ENCODE measurements around the gene CACNB4. TPM values are rescaled to one million over a fixed set of nuclear protein-coding genes. Genes with fewer than 3 reads are reported as not detected.
"Not testable (repeated sequence)": the region's sequence is repeated elsewhere in the genome, so short reads cannot be mapped to it uniquely, and the experiment has no call there.

CACNB4 gene
- total and polyA plus RNA-seq, 4 donors, result 13.8 to 62.9 (median 23.6) TPM

GRCh38 chr2:151887164-151887563, 211.7 kb downstream of the CACNB4 start:
- Histone ChIP-seq H3K9me3 (ENCODE audit: control insufficient read depth, insufficient read depth, low read length) (no peaks in the 10 kb centered on the region), H3K36me3 (ENCODE audit: control insufficient read depth, insufficient read depth, low read length) (peaks cover 4% of the 10 kb centered on the region), H3K4me1 (ENCODE audit: control insufficient read depth, insufficient read depth, low read length) (no peaks in the 10 kb centered on the region), H3K4me3 (ENCODE audit: low read depth, low read length) (no peak overlapping the region), H3K27me3 (ENCODE audit: control insufficient read depth, insufficient read depth, low read length) (no peaks in the 10 kb centered on the region), H3K27ac (ENCODE audit: low read depth, low read length) (no peak overlapping the region)
- 80% methylated on average over 2 of the region's 2 CpGs for WGBS (ENCODE audit: insufficient coverage)
- DNase-seq (ENCODE audit: low read depth in 4 of 6, low spot score in 6 of 6), result no peak

- Histone ChIP-seq H3K4me1 (ENCODE audit: control insufficient read depth, insufficient read depth, low read length) (no peaks in the 10 kb centered on the region), H3K4me3 (ENCODE audit: low read depth, low read length) (no peak overlapping the region), H3K36me3 (ENCODE audit: control insufficient read depth, insufficient read depth, low read length) (peaks cover 12% of the 10 kb centered on the region), H3K9me3 (ENCODE audit: control insufficient read depth, insufficient read depth, low read length) (no peaks in the 10 kb centered on the region), H3K27me3 (ENCODE audit: control insufficient read depth, insufficient read depth, low read length) (no peaks in the 10 kb centered on the region), H3K27ac (ENCODE audit: low read depth, low read length) (no peak overlapping the region)
- DNase-seq (ENCODE audit: low read depth in 4 of 6, low spot score in 6 of 6), result peak in 1 of 6 donors; percentile 17
- WGBS (ENCODE audit: insufficient coverage), result 100% methylated on average over 1 of the region's 1 CpG
Measured at GRCh38 chr2:151886241-151886640, 212.6 kb downstream of the CACNB4 start.

- 75% methylated on average over 6 of the region's 10 CpGs for WGBS (ENCODE audit: insufficient coverage)
- Histone ChIP-seq H3K27ac (ENCODE audit: low read depth, low read length) (no peak overlapping the region), H3K36me3 (ENCODE audit: control insufficient read depth, insufficient read depth, low read length) (peaks cover 14% of the 10 kb centered on the region), H3K27me3 (ENCODE audit: control insufficient read depth, insufficient read depth, low read length) (no peaks in the 10 kb centered on the region), H3K4me3 (ENCODE audit: low read depth, low read length) (no peak overlapping the region), H3K9me3 (ENCODE audit: control insufficient read depth, insufficient read depth, low read length) (no peaks in the 10 kb centered on the region), H3K4me1 (ENCODE audit: control insufficient read depth, insufficient read depth, low read length) (no peaks in the 10 kb centered on the region)
- DNase-seq (ENCODE audit: low read depth in 4 of 6, low spot score in 6 of 6), result peak in 2 of 6 donors; percentile 22
Measured at GRCh38 chr2:151882786-151883445, 215.9 kb downstream of the CACNB4 start.

GRCh38 chr2:151881342-151881741, 217.5 kb downstream of the CACNB4 start:
- H3K36me3 ChIP-seq (ENCODE audit: control insufficient read depth, insufficient read depth, low read length), result peaks cover 14% of the 10 kb centered on the region
- H3K9me3 ChIP-seq (ENCODE audit: control insufficient read depth, insufficient read depth, low read length), result no peaks in the 10 kb centered on the region
- no peak for DNase-seq (ENCODE audit: low read depth in 4 of 6, low spot score in 6 of 6)
- H3K27me3 ChIP-seq (ENCODE audit: control insufficient read depth, insufficient read depth, low read length), result no peaks in the 10 kb centered on the region
- H3K4me3 ChIP-seq (ENCODE audit: low read depth, low read length), result no peak overlapping the region
- 100% methylated on average over 6 of the region's 7 CpGs for WGBS (ENCODE audit: insufficient coverage)
- H3K4me1 ChIP-seq (ENCODE audit: control insufficient read depth, insufficient read depth, low read length), result no peaks in the 10 kb centered on the region
- no peak overlapping the region for H3K27ac ChIP-seq (ENCODE audit: low read depth, low read length)

GRCh38 chr2:151880586-151880985, 218.3 kb downstream of the CACNB4 start:
- Histone ChIP-seq H3K4me1 (ENCODE audit: control insufficient read depth, insufficient read depth, low read length) (no peaks in the 10 kb centered on the region), H3K4me3 (ENCODE audit: low read depth, low read length) (no peak overlapping the region), H3K27ac (ENCODE audit: low read depth, low read length) (no peak overlapping the region), H3K27me3 (ENCODE audit: control insufficient read depth, insufficient read depth, low read length) (no peaks in the 10 kb centered on the region), H3K36me3 (ENCODE audit: control insufficient read depth, insufficient read depth, low read length) (peaks cover 17% of the 10 kb centered on the region), H3K9me3 (ENCODE audit: control insufficient read depth, insufficient read depth, low read length) (no peaks in the 10 kb centered on the region)
- no peak for DNase-seq (ENCODE audit: low read depth in 4 of 6, low spot score in 6 of 6)
- 81% methylated on average over 4 of the region's 4 CpGs for WGBS (ENCODE audit: insufficient coverage)

- H3K9me3 ChIP-seq (ENCODE audit: control insufficient read depth, insufficient read depth, low read length), result no peaks in the 10 kb centered on the region
- no peak overlapping the region for H3K27ac ChIP-seq (ENCODE audit: low read depth, low read length)
- H3K4me3 ChIP-seq (ENCODE audit: low read depth, low read length), result no peak overlapping the region
- peaks cover 17% of the 10 kb centered on the region for H3K36me3 ChIP-seq (ENCODE audit: control insufficient read depth, insufficient read depth, low read length)
- 43% methylated on average over 1 of the region's 2 CpGs for WGBS (ENCODE audit: insufficient coverage)
- peak in 1 of 6 donors; percentile 21 for DNase-seq (ENCODE audit: low read depth in 4 of 6, low spot score in 6 of 6)
- H3K27me3 ChIP-seq (ENCODE audit: control insufficient read depth, insufficient read depth, low read length), result no peaks in the 10 kb centered on the region
- H3K4me1 ChIP-seq (ENCODE audit: control insufficient read depth, insufficient read depth, low read length), result no peaks in the 10 kb centered on the region
Measured at GRCh38 chr2:151878655-151879563, 219.9 kb downstream of the CACNB4 start.

- Histone ChIP-seq H3K36me3 (ENCODE audit: control insufficient read depth, insufficient read depth, low read length) (peaks cover 17% of the 10 kb centered on the region), H3K9me3 (ENCODE audit: control insufficient read depth, insufficient read depth, low read length) (no peaks in the 10 kb centered on the region), H3K4me3 (ENCODE audit: low read depth, low read length) (no peak overlapping the region), H3K27ac (ENCODE audit: low read depth, low read length) (no peak overlapping the region), H3K27me3 (ENCODE audit: control insufficient read depth, insufficient read depth, low read length) (no peaks in the 10 kb centered on the region), H3K4me1 (ENCODE audit: control insufficient read depth, insufficient read depth, low read length) (no peaks in the 10 kb centered on the region)
- no peak for DNase-seq (ENCODE audit: low read depth in 4 of 6, low spot score in 6 of 6)
Measured at GRCh38 chr2:151878204-151878603, 220.6 kb downstream of the CACNB4 start.

- H3K36me3 ChIP-seq (ENCODE audit: control insufficient read depth, insufficient read depth, low read length); H3K27me3 ChIP-seq (ENCODE audit: control insufficient read depth, insufficient read depth, low read length); H3K27ac ChIP-seq (ENCODE audit: low read depth, low read length); DNase-seq (ENCODE audit: low read depth in 4 of 6, low spot score in 6 of 6); H3K9me3 ChIP-seq (ENCODE audit: control insufficient read depth, insufficient read depth, low read length); H3K4me1 ChIP-seq (ENCODE audit: control insufficient read depth, insufficient read depth, low read length); H3K4me3 ChIP-seq (ENCODE audit: low read depth, low read length): not testable (repeated sequence)
- no CpG with 5 or more reads among the region's 34 CpGs for WGBS (ENCODE audit: insufficient coverage)
Measured at GRCh38 chr2:151875631-151876030, 223.2 kb downstream of the CACNB4 start.

GRCh38 chr2:151872463-151872862, 226.4 kb downstream of the CACNB4 start:
- H3K9me3 ChIP-seq (ENCODE audit: control insufficient read depth, insufficient read depth, low read length), result no peaks in the 10 kb centered on the region
- H3K36me3 ChIP-seq (ENCODE audit: control insufficient read depth, insufficient read depth, low read length), result peaks cover 3% of the 10 kb centered on the region
- no peak overlapping the region for H3K4me3 ChIP-seq (ENCODE audit: low read depth, low read length)
- peak overlapping the region; percentile 53 for H3K27ac ChIP-seq (ENCODE audit: low read depth, low read length)
- H3K4me1 ChIP-seq (ENCODE audit: control insufficient read depth, insufficient read depth, low read length), result no peaks in the 10 kb centered on the region
- H3K27me3 ChIP-seq (ENCODE audit: control insufficient read depth, insufficient read depth, low read length), result no peaks in the 10 kb centered on the region
- DNase-seq (ENCODE audit: low read depth in 4 of 6, low spot score in 6 of 6), result peak in 1 of 6 donors; percentile 63
- WGBS (ENCODE audit: insufficient coverage), result 80% methylated on average over 1 of the region's 3 CpGs
